ENCODE measurements around the gene STX18. TPM values are rescaled to one million over a fixed set of nuclear protein-coding genes. Genes with fewer than 3 reads are reported as not detected.

Gene STX18
- total RNA-seq, 4 donors from 2014 or later: 23.8 to 42.1 (median 27.2) TPM

GRCh38 chr4:4406455-4407298 is 135.2 kb downstream of the STX18 start:
- 58 to 67% methylated on average over 19 to 22 of the region's 28 CpGs for WGBS, 2 donors

GRCh38 chr4:4405358-4405962 is 136.4 kb downstream of the STX18 start:
- no peak overlapping the region for H3K4me3 ChIP-seq (replicated peaks in 1 of 3)
- no peak overlapping the region for H3K27ac ChIP-seq
- no peaks in the 10 kb centered on the region for H3K36me3 ChIP-seq
- no peaks in the 10 kb centered on the region for H3K9me3 ChIP-seq
- H3K4me1 ChIP-seq: no peaks in the 10 kb centered on the region
- H3K27me3 ChIP-seq: no peaks in the 10 kb centered on the region
- WGBS, 2 donors: 77 to 90% methylated on average over 12 to 15 of the region's 15 CpGs
- no peak for DNase-seq
- TF ChIP-seq CTCF (IDR thresholded peaks at IDR 0.05) (no peak), POLR2A (IDR thresholded peaks at IDR 0.05) (no peak)
- intact Hi-C loops (cut with DNase I): no loop called here

More at GRCh38 chr4:4406455-4407298, 135.2 kb downstream of the STX18 start:
- no peak overlapping the region for H3K27ac ChIP-seq
- intact Hi-C loops (cut with DNase I): no loop called here
- TF ChIP-seq CTCF (IDR thresholded peaks at IDR 0.05) (no peak), POLR2A (IDR thresholded peaks at IDR 0.05) (no peak)
- no peaks in the 10 kb centered on the region for H3K36me3 ChIP-seq
- no peaks in the 10 kb centered on the region for H3K4me1 ChIP-seq
- H3K27me3 ChIP-seq: no peaks in the 10 kb centered on the region
- no peaks in the 10 kb centered on the region for H3K9me3 ChIP-seq
- DNase-seq: peak in 1 of 2 donors; percentile 27
- no peak overlapping the region for H3K4me3 ChIP-seq (replicated peaks in 1 of 3)

DNA sequence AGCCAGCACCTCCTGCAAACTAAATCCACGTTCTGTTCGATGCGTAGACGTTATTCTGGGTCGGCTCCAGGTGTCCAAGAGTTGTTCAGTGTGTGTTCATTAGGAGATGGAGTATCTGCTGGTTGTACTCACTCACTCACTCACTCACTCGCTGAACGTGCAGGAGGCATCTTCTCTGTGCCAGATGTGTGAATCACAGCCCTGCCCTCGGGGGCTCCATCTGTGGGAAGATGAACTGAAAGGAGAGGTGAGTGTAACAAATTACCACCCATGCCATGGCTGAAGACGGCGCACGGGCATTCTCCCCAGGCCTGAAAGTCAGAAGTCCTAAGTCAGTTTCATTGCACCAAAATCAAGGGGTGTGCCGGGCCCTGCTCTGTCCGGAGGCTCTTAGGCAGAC is 138.9 kb downstream of the STX18 start:
- intact Hi-C loops (cut with DNase I): no loop called here
- no peaks in the 10 kb centered on the region for H3K27me3 ChIP-seq
- WGBS, 2 donors: 75 to 79% methylated on average over 13 of the region's 13 CpGs
- H3K4me3 ChIP-seq (replicated peaks in 1 of 3): no peak overlapping the region
- no peaks in the 10 kb centered on the region for H3K36me3 ChIP-seq
- no peak for DNase-seq
- no peaks in the 10 kb centered on the region for H3K4me1 ChIP-seq
- TF ChIP-seq POLR2A (IDR thresholded peaks at IDR 0.05): no peak
- TF ChIP-seq CTCF (IDR thresholded peaks at IDR 0.05): no peak
- H3K27ac ChIP-seq: no peak overlapping the region
- H3K9me3 ChIP-seq: no peaks in the 10 kb centered on the region

- Histone ChIP-seq H3K4me3 (replicated peaks in 1 of 3) (no peak overlapping the region), H3K9me3 (no peaks in the 10 kb centered on the region), H3K27ac (no peak overlapping the region), H3K27me3 (no peaks in the 10 kb centered on the region), H3K4me1 (no peaks in the 10 kb centered on the region), H3K36me3 (no peaks in the 10 kb centered on the region)
- DNase-seq: no peak
- WGBS, 2 donors: 73 to 85% methylated on average over 6 to 7 of the region's 7 CpGs
- intact Hi-C loops (cut with DNase I): no loop called here
- no peak for TF ChIP-seq POLR2A (IDR thresholded peaks at IDR 0.05)
- no peak for TF ChIP-seq CTCF (IDR thresholded peaks at IDR 0.05)
Observed at GRCh38 chr4:4401036-4401435, 140.8 kb downstream of the STX18 start.

- no peaks in the 10 kb centered on the region for H3K9me3 ChIP-seq
- 80 to 90% methylated on average over 4 of the region's 4 CpGs for WGBS, 2 donors
- no peak overlapping the region for H3K27ac ChIP-seq
- H3K36me3 ChIP-seq: no peaks in the 10 kb centered on the region
- no peaks in the 10 kb centered on the region for H3K4me1 ChIP-seq
- DNase-seq: no peak
- TF ChIP-seq POLR2A (IDR thresholded peaks at IDR 0.05): no peak
- no peak for TF ChIP-seq CTCF (IDR thresholded peaks at IDR 0.05)
- intact Hi-C loops (cut with DNase I): no loop called here
- no peak overlapping the region for H3K4me3 ChIP-seq (replicated peaks in 1 of 3)
- no peaks in the 10 kb centered on the region for H3K27me3 ChIP-seq
Observed at GRCh38 chr4:4398430-4398829, 143.4 kb downstream of the STX18 start.

Measured in thyroid gland (tissue), 4 donors.